HepG2 (cell line): ENCODE results near the gene FCN3.

Experiments used
- CHD2 ChIP-seq: IDR thresholded peaks from 2 replicates; pipeline ENCODE4 v1.6.1; 2011; ENCODE audit warnings: low read depth, low read length, improper control_type of control experiment
- HNRNPK ChIP-seq: fragments of 200-400 bp; formaldehyde crosslinking; IDR thresholded peaks from 2 replicates; pipeline ENCODE4 v1.6.1; 2018; ENCODE audit warnings: low read length, low read depth, moderate library complexity, mild to moderate bottlenecking; ENCODE audit not compliant: poor library complexity, severe bottlenecking
- JUNB ChIP-seq: sonication (generic); formaldehyde crosslinking; IDR thresholded peaks from 2 replicates; pipeline ENCODE4 v1.8.0; 2022; ENCODE audit warnings: missing genetic modification reagents, mild to moderate bottlenecking, borderline replicate concordance
- POLR2AphosphoS5 ChIP-seq: IDR thresholded peaks from 2 replicates; pipeline ENCODE4 v1.6.1; 2012; ENCODE audit warnings: low read depth, low read length
- TF ChIP-seq, protein P1 (sequence below): sonication (generic); formaldehyde crosslinking; IDR thresholded peaks from 2 replicates; pipeline ENCODE4 v1.5.0; 2020; ENCODE audit warnings: mild to moderate bottlenecking, missing genetic modification reagents, moderate library complexity
- TF ChIP-seq, protein P2 (sequence below): sonication (generic); formaldehyde crosslinking; IDR thresholded peaks from 2 replicates; pipeline ENCODE4 v1.4.0; 2020; ENCODE audit warnings: mild to moderate bottlenecking, missing genetic modification reagents

DNA sequence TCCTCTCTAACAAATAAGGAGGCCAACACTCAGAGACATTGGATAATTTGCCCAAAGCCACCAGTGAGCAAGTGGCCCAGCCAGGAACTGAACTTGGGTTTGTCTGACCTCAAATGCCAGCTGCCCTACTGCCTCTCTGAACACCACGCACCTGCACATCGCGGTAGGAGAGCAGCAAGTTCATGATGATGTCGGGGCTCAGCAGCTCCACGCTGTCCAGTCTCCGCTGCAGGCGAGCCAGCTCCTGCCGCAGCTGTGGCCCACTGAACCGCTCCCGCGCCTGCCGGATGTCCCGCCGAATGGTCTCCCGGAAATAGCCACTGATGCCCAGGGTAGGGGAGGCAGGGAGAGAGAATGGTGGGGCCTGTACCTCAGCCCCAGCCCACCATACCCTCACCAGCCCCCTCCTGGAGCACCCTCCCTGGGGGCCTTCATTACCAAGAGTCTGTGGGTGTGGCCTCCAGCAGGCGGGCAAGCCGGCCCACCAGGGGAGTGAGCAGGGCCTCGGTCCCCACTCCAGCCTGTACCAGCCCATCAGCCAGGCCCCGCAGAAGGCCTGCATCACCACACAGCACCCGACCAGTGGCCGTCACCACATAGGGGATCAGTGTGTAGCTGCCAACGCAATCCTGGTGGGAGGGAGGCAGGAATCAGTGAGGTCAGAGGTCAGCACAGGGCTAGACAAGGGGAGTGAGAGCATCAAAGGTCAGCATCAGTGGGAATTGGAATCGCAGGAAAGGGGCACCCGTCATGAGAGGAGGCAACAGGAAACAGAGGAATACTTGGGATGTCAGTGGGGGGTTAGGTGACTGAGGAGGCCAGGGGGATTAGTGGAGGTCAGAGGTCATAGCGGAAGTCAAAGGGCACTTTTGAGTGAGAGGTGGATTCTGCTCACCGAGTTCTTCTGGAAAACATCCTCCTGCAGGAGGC is 10.6 kb downstream of the FCN3 start:
- TF ChIP-seq HNRNPK = no peak
- TF ChIP-seq, protein P1, sequence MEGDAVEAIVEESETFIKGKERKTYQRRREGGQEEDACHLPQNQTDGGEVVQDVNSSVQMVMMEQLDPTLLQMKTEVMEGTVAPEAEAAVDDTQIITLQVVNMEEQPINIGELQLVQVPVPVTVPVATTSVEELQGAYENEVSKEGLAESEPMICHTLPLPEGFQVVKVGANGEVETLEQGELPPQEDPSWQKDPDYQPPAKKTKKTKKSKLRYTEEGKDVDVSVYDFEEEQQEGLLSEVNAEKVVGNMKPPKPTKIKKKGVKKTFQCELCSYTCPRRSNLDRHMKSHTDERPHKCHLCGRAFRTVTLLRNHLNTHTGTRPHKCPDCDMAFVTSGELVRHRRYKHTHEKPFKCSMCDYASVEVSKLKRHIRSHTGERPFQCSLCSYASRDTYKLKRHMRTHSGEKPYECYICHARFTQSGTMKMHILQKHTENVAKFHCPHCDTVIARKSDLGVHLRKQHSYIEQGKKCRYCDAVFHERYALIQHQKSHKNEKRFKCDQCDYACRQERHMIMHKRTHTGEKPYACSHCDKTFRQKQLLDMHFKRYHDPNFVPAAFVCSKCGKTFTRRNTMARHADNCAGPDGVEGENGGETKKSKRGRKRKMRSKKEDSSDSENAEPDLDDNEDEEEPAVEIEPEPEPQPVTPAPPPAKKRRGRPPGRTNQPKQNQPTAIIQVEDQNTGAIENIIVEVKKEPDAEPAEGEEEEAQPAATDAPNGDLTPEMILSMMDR = no peak
- TF ChIP-seq CHD2 = no peak
- TF ChIP-seq, protein P2, sequence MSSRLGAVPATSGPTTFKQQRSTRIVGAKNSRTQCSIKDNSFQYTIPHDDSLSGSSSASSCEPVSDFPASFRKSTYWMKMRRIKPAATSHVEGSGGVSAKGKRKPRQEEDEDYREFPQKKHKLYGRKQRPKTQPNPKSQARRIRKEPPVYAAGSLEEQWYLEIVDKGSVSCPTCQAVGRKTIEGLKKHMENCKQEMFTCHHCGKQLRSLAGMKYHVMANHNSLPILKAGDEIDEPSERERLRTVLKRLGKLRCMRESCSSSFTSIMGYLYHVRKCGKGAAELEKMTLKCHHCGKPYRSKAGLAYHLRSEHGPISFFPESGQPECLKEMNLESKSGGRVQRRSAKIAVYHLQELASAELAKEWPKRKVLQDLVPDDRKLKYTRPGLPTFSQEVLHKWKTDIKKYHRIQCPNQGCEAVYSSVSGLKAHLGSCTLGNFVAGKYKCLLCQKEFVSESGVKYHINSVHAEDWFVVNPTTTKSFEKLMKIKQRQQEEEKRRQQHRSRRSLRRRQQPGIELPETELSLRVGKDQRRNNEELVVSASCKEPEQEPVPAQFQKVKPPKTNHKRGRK (CRISPR knock-in tag) = no peak
- TF ChIP-seq POLR2AphosphoS5 = no peak
- TF ChIP-seq JUNB = no peak
